Stimulated activated CD4-positive, alpha-beta T cell treated with anti-CD3 and anti-CD28 coated beads, Interleukin-1b, Interleukin-23, amount 100 ng/mL, for 1 hour (primary cell): ENCODE data around the gene GSPT1.
A peak's percentile ranks its signal among the peaks of the same experiment; 100 is the strongest.
"Not testable (repeated sequence)": the region's sequence is repeated elsewhere in the genome, so short reads cannot be mapped to it uniquely, and the experiment has no call there.

Experiments used
- DNase-seq, 2 donors: peaks; one replicate each; pipeline ENCODE4 v3.0.0-alpha.2; 2020; ENCODE audit warnings: low read depth in 2 of 2

Gene GSPT1

DNA sequence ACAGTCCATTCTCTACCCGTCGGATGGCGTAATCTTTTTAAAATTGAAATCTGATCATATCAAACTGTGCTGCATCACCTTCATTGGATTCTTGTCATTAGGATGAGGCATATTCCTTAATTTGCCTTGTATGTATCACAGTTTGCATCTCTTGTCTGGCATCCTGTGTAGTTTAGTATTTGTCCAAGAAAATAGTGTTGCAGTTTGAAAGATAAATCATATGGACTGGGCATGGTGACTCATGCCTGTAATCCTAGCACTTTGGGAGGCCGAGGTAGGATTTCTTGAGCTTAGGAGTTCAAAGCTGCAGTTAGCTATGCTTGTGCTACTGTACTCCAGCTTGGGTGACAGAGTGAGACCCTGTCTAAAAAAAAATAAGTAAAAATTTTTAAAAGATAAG lies 58.6 kb downstream of the GSPT1 start:
- DNase-seq, result no peak

DNA sequence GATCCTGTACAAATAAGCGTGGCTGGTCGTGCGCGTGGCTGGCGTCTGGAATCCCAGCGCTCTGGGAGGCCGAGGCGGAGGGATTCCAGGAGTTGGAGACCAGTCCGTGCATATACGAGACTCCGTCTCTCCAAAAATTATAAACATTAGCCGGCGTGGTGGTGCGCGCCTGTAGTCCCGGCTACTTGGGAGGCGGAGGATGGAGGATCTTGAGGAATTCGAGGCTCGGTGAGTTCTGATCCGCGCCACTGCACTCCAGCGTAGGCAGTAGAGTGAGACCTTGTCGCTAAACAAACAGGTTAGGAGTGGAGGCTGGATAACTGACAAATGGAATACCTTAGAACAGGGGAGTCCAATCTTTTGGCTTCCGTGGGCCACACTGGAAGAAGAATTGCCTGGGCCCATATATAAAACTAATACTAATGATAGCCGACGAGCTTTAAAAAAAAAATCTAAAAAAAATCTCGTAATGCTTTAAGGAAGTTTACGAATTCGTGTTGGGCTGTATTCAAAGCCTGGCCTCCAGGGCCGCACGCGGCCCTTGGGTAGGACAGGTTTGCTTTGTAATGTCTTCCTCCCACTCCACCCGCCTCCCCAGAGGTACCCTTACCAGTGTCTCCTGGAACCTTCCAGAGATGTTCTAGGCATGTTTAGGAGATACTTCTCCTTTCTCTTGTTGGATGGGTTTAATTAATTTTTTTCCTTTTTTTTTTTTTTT lies 63.5 kb downstream of the GSPT1 start:
- DNase-seq, result no peak

DNA sequence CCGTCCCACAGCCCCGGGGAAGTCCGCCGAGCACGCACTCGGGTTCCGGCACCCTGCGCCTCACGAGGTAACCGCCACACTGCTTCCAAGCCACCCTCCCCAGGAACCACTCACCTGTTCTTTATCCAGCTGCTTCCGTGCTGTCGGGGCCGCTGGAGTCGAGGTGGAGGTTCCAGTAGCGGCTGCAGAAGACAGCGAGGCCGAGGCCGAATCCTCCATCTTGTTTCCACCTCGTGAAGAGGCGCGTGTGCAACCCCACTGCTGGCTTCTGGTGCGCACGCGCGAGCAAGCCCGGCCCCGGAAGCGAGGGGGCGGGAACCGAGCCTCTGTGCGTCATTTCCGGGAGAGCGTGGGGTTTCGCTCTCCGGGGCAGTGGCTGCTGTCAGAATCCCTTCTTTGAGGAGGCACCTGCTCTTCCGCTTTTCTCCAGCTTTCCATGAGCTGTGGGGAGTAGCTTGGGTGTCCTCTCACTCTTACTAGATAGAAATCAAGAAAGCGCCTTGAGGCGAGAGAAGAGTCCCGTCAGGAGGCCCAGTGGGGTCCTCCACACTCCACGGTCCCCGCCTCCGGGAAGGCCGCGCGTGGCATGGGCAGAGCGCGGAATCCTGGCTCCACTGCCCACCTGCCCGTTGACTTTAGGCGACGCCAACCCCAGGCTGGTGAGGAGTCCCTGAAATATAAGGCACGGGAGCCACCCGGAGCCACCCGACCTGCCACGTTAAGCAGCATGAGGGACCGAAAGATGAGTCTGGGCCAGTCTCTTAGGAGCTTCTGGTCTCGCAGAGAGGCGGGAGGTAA lies 64.3 kb downstream of the GSPT1 start, which contains the start of gene RSL1D1:
Gene RSL1D1, minus strand, starts transcription at position 249 of the 798 bp plus-strand sequence. Its CDS starts 30 bp downstream, at position 219.
- DNase-seq, result peak; percentile 83 to 84

DNA sequence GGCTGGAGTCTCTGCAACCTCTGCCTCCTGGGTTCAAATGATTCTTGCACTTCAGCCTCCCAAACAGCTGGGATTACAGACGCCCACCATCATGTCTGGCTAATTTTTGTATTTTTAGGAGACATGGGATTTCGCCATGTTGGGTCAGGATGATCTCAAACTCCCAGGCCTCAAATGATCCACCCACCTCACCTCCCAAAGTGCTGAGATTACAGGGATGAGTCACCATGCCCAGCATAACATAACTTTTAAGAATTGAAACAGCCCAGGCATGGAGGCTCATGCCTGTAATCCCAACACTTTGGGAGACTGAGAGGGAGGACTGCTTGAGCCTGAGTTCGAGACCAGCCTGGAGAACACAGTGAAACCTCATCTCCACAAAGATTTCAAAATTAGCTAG lies 66.9 kb downstream of the GSPT1 start:
- DNase-seq, result no peak

GRCh38 chr16:11844499-11844898 lies 71.3 kb downstream of the GSPT1 start:
- no peak for DNase-seq

- DNase-seq, result no peak
Measured at GRCh38 chr16:11843861-11844260, 71.9 kb downstream of the GSPT1 start.

DNA sequence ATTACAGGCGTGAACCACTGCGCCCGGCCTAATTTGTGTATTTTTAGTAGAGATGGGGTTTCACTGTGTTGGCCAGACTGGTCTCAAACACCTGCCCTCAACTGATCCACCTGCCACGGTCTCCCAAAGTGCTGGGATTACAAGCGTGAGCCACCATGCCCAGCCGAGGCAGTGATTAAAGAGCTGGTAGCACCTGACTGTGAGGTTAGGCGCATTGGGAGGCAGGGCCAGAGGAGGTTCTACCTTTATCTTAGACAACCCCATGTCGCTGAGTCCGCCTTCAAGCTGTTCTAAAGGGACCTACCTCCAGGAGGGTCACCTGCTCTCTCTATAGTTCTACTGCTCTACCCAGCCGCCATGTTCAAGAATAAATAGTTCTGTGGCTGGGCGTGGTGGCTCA lies 72.5 kb downstream of the GSPT1 start:
- DNase-seq, result no peak

GRCh38 chr16:11841026-11841425 lies 74.7 kb downstream of the GSPT1 start:
- no peak for DNase-seq

DNA sequence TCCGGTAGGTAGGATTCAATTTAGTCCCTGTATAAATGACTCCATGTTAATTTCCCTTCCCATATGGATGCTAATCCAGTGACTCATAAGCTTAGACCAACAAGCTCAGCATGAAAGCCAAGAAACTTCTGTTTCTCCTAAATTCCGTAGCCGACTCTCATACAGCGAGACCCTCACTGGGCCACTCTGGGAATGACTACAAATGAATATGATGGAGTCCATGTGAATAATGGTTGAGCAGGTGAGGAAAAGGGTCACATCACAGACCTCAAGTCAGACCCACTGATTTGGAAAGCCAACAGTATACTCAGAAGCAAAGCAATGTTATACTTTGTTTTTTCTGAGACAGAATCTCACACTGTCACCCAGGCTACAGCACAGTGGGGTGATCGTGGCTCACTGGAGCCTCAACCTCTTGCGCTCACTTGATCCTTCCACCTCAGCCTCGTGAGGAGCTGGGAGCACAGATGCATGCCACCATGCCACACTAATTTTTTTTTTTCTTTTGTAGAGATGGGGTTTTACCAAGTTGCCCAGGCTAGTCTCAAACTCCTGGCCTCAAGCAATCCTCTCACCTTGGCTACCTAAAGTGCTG lies 79.0 kb downstream of the GSPT1 start:
- DNase-seq, result no peak

GRCh38 chr16:11835891-11836649 lies 79.7 kb downstream of the GSPT1 start:
- DNase-seq, result no peak

- no peak for DNase-seq
Measured at GRCh38 chr16:11835309-11835708, 80.4 kb downstream of the GSPT1 start.

- DNase-seq, result no peak
Measured at GRCh38 chr16:11833951-11834695, 81.6 kb downstream of the GSPT1 start.

DNA sequence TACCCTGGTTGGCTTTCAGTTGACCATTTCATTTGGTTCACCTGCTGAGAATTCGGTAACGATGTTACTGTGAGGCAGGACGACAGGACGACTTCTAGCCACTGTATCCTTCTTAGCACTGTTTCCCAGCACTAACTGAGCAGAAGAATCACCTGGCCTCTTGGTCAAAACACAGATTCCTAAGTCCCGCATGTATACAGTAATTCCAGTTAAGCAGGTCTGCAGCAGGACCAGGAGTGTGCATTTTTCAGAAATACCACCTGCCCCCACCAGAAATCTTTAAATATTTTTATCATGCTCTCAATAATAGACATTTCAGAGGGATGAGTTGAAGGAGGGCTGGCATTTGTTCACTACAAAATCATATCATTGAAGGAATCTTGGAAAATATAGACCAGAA lies 87.1 kb downstream of the GSPT1 start:
- DNase-seq, result no peak

DNA sequence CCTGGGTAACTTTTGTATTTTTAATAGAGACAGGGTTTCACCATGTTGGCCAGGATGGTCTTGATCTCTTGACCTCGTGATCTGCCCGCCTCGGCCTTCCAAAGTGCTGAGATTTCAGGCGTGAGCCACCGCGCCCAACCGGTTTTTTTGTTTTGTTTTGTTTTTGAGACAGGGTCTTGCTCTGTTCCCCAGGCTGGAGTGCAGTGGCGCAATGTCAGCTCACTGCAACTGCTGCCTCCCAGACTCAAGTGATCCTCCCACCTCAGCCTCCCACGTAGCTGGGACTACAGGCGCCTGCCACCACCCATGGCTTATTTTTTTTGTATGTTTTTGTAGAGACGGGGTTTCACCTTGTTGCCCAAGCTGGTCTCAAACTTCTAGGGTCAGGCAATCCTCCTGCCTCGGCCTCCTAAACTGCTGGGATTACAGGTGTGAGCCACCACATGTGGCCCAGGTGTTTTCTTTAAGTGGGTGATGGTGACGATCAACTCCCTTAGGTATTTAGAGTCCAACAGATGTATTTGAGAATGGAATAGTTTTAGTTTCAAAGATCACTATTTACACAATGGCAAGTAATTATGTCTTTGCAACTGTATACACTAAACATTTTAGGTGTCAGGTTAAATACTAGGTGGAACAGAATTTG lies 90.1 kb downstream of the GSPT1 start:
- not testable (repeated sequence) for DNase-seq

- DNase-seq, result no peak
Measured at GRCh38 chr16:11824362-11824761, 91.4 kb downstream of the GSPT1 start.

GRCh38 chr16:11823645-11824044 lies 92.1 kb downstream of the GSPT1 start:
- DNase-seq, result not testable (repeated sequence)

GRCh38 chr16:11819798-11820197 lies 96.0 kb downstream of the GSPT1 start:
- no peak for DNase-seq

- not testable (repeated sequence) for DNase-seq
Measured at GRCh38 chr16:11818970-11819369, 96.8 kb downstream of the GSPT1 start.
